ENCODE measurements around the gene CLIP1. TPM values are rescaled to one million over a fixed set of nuclear protein-coding genes. Genes with fewer than 3 reads are reported as not detected.
A peak's percentile ranks its signal among the peaks of the same experiment; 100 is the strongest.
"Not testable (repeated sequence)": the region's sequence is repeated elsewhere in the genome, so short reads cannot be mapped to it uniquely, and the experiment has no call there.

Gene CLIP1
- total RNA-seq, 1 donor, result 25.9 TPM

DNA sequence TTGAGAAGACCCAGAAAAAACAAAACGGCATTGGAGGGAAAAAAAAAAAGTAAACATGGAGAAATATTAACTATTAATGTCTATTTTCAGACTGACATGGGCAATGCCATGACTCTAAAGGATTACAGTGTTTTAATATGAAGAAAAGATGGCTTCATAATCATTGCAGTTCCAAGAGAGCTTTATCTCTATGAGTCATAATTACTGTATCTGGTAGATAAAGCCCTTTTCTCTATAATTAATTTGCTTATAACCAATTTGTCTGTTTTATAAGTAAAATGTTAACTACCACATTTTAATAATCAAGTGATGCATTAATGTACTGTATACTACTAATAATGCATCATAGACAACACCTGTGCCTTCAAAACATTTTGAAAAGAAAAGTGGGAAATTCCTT is 59.7 kb downstream of the CLIP1 start:
- no peak for DNase-seq (ENCODE audit: low read depth in 2 of 3, low spot score in 2 of 3)

DNA sequence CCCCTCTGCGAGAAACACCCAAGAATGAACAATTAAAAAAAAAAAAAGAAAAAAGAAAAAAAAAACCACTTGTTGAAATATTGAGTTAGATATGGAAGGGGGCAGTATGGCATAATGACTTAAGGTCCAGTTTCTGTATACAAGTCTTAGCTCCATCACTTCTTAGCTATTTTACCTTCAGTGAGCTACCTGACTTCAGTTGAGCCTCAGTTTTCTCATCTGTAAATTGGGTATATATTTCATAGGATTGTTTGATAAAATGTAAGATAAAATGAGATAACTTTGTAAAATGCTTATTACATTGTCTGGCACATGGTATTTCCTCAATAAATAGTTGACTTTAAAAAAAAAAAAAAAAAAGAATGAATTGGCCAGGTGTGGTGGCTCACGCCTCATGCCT is 64.1 kb downstream of the CLIP1 start:
- DNase-seq (ENCODE audit: low read depth in 2 of 3, low spot score in 2 of 3), result not testable (repeated sequence)

- DNase-seq (ENCODE audit: low read depth in 2 of 3, low spot score in 2 of 3), result not testable (repeated sequence)
Measured at GRCh38 chr12:122357536-122357935, 64.9 kb downstream of the CLIP1 start.

DNA sequence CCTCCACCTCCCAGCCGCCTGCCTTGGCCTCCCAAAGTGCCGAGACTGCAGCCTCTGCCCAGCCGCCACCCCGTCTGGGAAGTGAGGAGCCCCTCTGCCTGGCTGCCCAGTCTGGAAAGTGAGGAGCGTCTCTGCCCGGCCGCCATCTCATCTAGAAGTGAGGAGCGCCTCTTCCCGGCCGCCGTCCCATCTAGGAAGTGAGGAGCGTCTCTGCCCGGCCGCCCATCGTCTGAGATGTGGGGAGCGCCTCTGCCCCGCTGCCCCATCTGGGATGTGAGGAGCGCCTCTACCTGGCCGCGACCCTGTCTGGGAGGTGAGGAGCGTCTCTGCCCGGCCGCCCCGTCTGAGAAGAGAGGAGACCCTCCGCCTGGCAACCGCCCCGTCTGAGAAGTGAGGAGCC is 65.5 kb downstream of the CLIP1 start:
- DNase-seq (ENCODE audit: low read depth in 2 of 3, low spot score in 2 of 3), result not testable (repeated sequence)

GRCh38 chr12:122356192-122356635 is 66.3 kb downstream of the CLIP1 start:
- peak; percentile 19 to 72 (median 52) for DNase-seq (ENCODE audit: low read depth in 2 of 3, low spot score in 2 of 3)

- DNase-seq (ENCODE audit: low read depth in 2 of 3, low spot score in 2 of 3), result no peak
Measured at GRCh38 chr12:122355706-122356105, 66.8 kb downstream of the CLIP1 start.

GRCh38 chr12:122354958-122355641 is 67.4 kb downstream of the CLIP1 start:
- no peak for DNase-seq (ENCODE audit: low read depth in 2 of 3, low spot score in 2 of 3)

DNA sequence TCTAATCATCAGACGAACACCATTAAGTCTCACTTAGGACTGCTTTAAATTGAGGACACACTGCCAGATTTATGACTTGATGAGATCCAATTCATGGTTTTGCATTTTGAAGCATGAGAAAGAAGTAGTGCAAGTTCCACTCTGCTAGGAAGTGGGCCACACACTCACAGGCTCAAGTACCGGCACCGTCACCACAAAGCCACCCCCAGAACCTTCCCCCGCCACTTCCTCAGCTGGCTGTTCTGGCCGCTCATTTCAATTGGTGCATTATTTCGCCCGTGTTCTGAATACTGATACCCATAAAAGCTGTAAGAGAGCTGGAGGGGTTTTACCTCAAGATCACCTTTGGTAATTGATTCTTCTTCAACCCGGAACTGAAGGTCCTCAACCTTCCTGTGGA is 70.1 kb downstream of the CLIP1 start:
- no peak for DNase-seq (ENCODE audit: low read depth in 2 of 3, low spot score in 2 of 3)

DNA sequence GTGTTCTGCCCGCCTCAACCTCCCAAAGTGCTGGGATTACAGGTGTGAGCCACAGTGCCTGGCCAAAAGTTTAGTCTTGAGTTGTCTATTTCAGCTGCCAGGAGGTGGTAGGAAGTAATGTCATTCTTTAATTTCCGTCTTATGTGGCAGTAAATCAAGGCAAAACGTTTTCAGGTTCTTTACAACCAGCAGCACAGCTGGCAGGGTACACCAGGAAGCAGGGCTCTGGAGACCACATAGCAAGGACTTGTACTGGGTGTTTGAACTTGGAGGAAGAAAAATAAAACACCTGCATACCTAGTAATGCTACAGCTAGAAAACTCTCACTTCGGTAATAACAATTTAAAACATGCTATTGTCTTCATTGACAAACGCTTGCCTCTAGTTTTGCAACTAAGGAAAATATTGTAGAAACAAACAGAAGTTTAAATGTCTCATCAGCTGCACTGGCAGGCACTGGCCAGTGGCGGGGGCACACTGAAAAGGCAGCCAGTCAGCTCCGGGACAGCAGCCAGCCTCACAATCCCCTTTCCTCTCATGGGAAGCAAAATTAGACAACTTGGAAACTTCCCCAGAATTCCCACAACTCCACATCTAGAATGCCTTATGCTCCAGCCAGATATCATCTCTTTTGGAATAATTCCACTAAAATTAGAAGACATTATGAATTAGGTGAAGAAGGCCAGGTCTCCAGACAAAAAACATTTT is 72.2 kb downstream of the CLIP1 start:
- DNase-seq (ENCODE audit: low read depth in 2 of 3, low spot score in 2 of 3), result no peak

- DNase-seq (ENCODE audit: low read depth in 2 of 3, low spot score in 2 of 3), result no peak
Measured at GRCh38 chr12:122349078-122349477, 73.4 kb downstream of the CLIP1 start.

DNA sequence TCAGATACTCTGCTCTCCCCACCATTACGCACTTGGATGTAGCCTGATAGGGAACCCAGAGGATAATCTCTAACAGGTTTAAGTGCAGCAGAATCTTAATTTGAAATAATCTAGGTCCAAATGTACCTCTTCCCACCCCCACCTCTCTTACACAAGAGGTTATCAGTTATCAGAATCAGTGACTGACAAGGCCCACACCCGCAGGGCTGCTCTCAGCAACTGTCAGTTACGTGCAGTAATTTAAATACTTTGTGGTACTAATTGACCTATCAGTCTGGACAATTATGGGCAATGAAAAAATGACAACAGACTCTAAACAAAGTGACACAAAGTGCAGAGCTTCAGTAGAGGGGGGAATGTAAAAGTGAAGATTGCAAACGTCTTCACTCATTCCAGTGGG is 74.0 kb downstream of the CLIP1 start:
- DNase-seq (ENCODE audit: low read depth in 2 of 3, low spot score in 2 of 3), result no peak

GRCh38 chr12:122346054-122346453 is 76.4 kb downstream of the CLIP1 start:
- no peak for DNase-seq (ENCODE audit: low read depth in 2 of 3, low spot score in 2 of 3)

GRCh38 chr12:122345042-122345441 is 77.4 kb downstream of the CLIP1 start:
- no peak for DNase-seq (ENCODE audit: low read depth in 2 of 3, low spot score in 2 of 3)

DNA sequence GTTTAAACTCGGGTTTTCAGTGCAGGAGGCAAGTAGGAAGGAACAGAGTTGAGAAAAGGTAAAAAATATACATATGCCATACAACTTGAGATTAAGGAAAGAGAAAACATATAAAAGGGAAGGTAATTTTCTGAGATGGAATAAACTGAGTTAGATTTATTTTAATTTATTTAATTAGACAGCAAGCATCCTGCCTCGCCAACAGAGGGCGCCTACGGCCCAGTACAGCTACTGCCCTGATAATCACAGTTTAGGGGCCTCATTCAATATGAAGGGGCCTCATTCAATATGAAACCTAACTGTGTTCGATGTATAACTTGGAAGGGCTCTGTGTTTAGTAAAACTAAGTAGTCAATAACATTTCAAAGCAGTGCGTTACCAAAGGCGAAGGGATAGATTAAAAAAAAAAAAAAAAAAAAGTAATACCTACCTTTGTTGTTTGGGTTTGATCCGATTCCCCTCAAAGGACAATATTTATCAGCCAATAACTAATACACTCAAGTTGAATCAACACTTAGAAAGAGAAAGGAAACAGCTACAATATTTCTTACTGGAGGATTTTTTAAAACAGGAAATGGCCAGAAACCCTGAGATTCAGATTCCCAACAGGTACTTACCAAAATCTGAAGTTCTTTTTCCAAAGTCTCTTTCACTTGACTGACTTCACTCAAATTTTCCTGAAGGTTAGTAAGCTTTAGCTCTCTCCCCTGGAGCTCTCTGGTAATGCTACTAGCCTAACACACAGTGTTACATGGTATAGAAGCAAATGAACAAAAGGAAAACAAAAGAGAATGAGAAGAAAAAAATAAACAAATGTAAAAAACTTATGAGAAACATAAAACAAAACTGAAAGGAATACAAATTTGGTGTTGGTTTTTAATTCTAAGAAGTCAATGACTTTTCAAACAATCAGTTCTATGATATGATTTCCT is 86.2 kb downstream of the CLIP1 start:
- peak in 2 of 3 donors; percentile 47 to 60 for DNase-seq (ENCODE audit: low read depth in 2 of 3, low spot score in 2 of 3)

DNA sequence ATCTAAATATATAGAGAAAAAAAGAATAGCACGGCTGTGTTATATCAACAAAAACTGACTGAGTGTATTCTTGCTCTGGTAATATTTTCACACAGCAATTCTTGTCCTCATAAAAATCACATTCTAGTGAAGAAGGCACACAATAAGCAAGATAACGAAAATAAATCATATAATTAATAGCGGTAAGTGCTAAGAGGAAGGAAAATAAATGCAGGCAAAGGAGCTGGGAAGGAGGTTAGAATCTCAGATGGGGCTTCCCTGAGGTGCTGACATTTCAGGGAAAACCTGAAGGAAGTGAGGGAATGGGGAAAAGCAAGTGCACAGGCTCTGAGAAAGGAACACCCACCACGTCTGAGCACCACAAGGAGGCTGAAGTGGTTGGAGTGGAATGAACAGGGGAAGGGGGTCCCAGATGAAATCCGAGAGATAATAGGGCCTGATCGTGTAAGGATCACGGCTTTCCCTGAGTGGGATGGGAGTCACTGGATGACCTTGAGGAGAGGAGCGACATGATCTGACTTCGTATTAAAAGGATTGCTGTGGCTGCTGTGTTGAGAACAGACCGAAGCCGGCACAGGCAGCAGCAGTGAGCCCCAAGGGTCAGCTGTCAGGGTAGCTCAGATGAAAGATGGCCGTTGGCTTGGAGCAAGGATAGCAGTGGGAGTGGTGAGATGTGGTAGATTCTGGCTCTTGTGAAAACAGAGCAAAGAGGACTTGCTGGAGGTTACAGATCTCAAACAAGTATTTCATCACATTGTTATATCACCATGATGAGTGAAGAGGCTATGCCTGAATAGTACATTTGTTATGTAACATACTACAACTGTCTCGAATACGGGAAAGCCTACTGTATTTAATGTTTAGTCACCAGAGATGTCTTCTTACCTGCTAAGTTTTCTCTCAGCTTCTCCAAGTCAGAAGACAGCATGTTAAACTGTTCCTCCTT is 89.1 kb downstream of the CLIP1 start:
- no peak for DNase-seq (ENCODE audit: low read depth in 2 of 3, low spot score in 2 of 3)

GRCh38 chr12:122327494-122328385 is 94.7 kb downstream of the CLIP1 start:
- DNase-seq (ENCODE audit: low read depth in 2 of 3, low spot score in 2 of 3), result no peak

GRCh38 chr12:122327014-122327413 is 95.5 kb downstream of the CLIP1 start:
- DNase-seq (ENCODE audit: low read depth in 2 of 3, low spot score in 2 of 3), result no peak

DNA sequence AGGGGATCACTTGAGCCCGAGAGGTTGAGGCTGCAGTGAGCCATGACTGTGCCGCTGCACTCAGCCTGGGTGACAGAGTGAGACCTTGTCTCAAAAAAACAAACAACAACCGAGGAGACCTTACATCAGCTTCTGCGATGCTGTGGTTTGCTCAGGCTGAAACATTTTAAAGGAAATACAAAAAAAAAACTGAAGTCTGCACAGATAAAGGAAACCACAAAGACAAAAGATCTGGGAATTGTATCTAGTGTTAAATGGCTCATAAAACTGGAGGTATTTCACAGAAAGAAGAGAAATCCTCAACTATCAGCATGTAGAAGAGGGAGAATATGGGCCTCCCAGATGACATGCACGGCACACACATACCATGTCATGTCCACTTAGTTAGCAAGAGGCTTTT is 95.9 kb downstream of the CLIP1 start:
- DNase-seq (ENCODE audit: low read depth in 2 of 3, low spot score in 2 of 3), result no peak
